ENCODE measurements around the gene NDUFA12.

DNA sequence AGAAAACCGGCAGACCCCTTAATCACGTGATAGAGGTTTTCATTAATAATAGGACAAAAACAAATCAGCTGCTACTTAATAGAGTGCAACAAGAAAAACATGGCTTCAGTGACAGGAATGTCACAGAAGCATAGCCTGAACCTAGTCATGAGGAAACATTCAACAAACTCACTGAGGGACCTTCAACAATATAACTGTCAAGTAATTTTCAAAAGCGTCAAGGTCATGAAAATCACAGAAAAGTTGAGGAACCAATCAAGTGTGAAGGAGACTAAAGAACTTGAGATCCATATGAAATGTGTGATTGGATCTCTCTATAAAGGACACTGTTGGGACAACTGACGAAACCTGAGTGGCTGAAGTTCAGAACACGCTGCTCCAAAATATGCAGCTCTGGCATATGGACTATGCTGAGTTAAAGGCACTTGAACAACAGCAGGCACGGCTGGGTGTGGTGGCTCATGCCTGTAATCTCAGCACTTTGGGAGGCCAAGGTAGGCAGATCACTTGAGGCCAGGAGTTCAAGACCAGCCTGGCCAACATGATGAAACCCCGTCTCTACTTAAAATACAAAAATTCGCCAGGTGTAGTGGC is 16.3 kb downstream of the NDUFA12 start:
- TF ChIP-seq EZH2 (IDR thresholded peaks at IDR 0.05; ENCODE audit: borderline replicate concordance, low read depth, low read length, poor library complexity, severe bottlenecking) (no peak), CTCF (conservative IDR thresholded peaks at IDR 0.05; ENCODE audit: low read depth, low read length) (no peak)

Measured in A673 (cell line).